Panc1 (cell line): ENCODE measurements around the gene FOXP4. TPM values are rescaled to one million over a fixed set of nuclear protein-coding genes. Genes with fewer than 3 reads are reported as not detected.
A peak's percentile ranks its signal among the peaks of the same experiment; 100 is the strongest.

ENCODE experiments used
- ATAC-seq: fragments of 200-7000 bp; cut with Tn5 transposase; 2 replicates; pipeline ENCODE4 v1.9.1; 2020; ENCODE audit warnings: mild to moderate bottlenecking, moderate library complexity
- BruUV-seq: library from RNA; stranded (reverse); fragments of 400-500 nt; replicated peaks from 2 replicates; lab custom pipeline; 2021; lab: Mats Ljungman, UMichigan
- CTCF ChIA-PET: fragments of 300-600 bp; sonication (Branson Sonifier 250); formaldehyde crosslinking; loops from one replicate; lab custom pipeline; 2022; ENCODE audit warnings: antibody characterized with exemption; lab: Charles Lee
- POLR2A ChIA-PET: fragments of 300-600 bp; sonication (Branson Sonifier 250); formaldehyde crosslinking; loops from one replicate; lab custom pipeline; 2022; ENCODE audit warnings: antibody characterized with exemption; lab: Charles Lee
- DNase-seq: peaks from one replicate; pipeline ENCODE4 v3.0.0-alpha.2; 2010; ENCODE audit warnings: low read depth, low spot score
- H3K27ac ChIP-seq: 2 replicates; pipeline ENCODE4 v1.5.1; 2011; ENCODE audit warnings: mild to moderate bottlenecking, low read length, inconsistent platforms
- H3K27me3 ChIP-seq: fragments of 200-500 bp; sonication (Bioruptor generic); 2 replicates; pipeline ENCODE4 v1.6.0; 2014; ENCODE audit warnings: low read length, inconsistent platforms; ENCODE audit not compliant: control insufficient read depth, insufficient read depth
- H3K36me3 ChIP-seq: fragments of 200-500 bp; sonication (Bioruptor generic); 2 replicates; pipeline ENCODE4 v1.5.1; 2014; ENCODE audit warnings: inconsistent platforms, mild to moderate bottlenecking, low read length, moderate library complexity; ENCODE audit not compliant: control insufficient read depth, insufficient read depth
- H3K4me1 ChIP-seq: 2 replicates; pipeline ENCODE4 v1.5.1; 2011; ENCODE audit warnings: inconsistent platforms, mild to moderate bottlenecking, low read length, moderate library complexity; ENCODE audit not compliant: control insufficient read depth, insufficient read depth
- H3K4me3 ChIP-seq, 2 experiments: 2 replicates each; pipeline ENCODE4 v1.5.1; 2011 to 2012; ENCODE audit warnings: low read depth in 2 of 2, low read length in 2 of 2, mild to moderate bottlenecking in 2 of 2, inconsistent platforms in 1 of 2, moderate library complexity in 1 of 2
- H3K9me3 ChIP-seq: fragments of 200-500 bp; sonication (Bioruptor generic); 2 replicates; pipeline ENCODE4 v1.5.1; 2014; ENCODE audit warnings: low read depth, mild to moderate bottlenecking, inconsistent platforms, low read length, moderate library complexity; ENCODE audit not compliant: control insufficient read depth, insufficient read depth
- POLR2AphosphoS5 ChIP-seq: IDR thresholded peaks from 2 replicates; pipeline ENCODE4 v1.6.1; 2012; ENCODE audit warnings: mild to moderate bottlenecking, low read depth, low read length, moderate library complexity
- SIN3A ChIP-seq: IDR thresholded peaks from 2 replicates; pipeline ENCODE4 v1.6.1; 2012; ENCODE audit warnings: low read depth, mild to moderate bottlenecking, low read length, moderate library complexity, borderline replicate concordance; ENCODE audit not compliant: insufficient read depth
- TCF7L2 ChIP-seq: IDR thresholded peaks from 2 replicates; pipeline ENCODE4 v1.6.1; 2011; ENCODE audit warnings: mild to moderate bottlenecking, low read depth, low read length, inconsistent platforms
- in situ Hi-C: cut with HindIII; loops from 2 replicates; pipeline ENCODE4 v1.10.0; 2016; ENCODE audit warnings: low sequenced_read_pairs, low pct_unique_long_range_greater_than_20kb
- intact Hi-C: fragments of 100-400 bp; cut with micrococcal nuclease; formaldehyde crosslinking; loops from one replicate; pipeline ENCODE4 v1.10.0; 2022; ENCODE audit not compliant: unreplicated experiment
- total RNA-seq: library from RNA; stranded (reverse); gene quantifications from one replicate; pipeline ENCODE4 v1.2.1, GENCODE V29; 2021; ENCODE audit not compliant: unreplicated experiment
- TF ChIP-seq, protein P1 (sequence below), 2 experiments: IDR thresholded peaks; 2 replicates each; pipeline ENCODE4 v1.6.1; 2011 to 2012; ENCODE audit warnings: low read depth in 2 of 2, control low read depth in 1 of 2, low read length in 1 of 2, mild to moderate bottlenecking in 1 of 2, moderate library complexity in 1 of 2; ENCODE audit not compliant: insufficient read depth in 1 of 2
- TF ChIP-seq, protein P2 (sequence below): fragments of 450-650 bp; IDR thresholded peaks from 2 replicates; pipeline ENCODE4 v1.5.1; 2017; ENCODE audit warnings: mild to moderate bottlenecking

Gene FOXP4
- total RNA-seq, 1 experiment from 2014 or later: 30.4 TPM

DNA sequence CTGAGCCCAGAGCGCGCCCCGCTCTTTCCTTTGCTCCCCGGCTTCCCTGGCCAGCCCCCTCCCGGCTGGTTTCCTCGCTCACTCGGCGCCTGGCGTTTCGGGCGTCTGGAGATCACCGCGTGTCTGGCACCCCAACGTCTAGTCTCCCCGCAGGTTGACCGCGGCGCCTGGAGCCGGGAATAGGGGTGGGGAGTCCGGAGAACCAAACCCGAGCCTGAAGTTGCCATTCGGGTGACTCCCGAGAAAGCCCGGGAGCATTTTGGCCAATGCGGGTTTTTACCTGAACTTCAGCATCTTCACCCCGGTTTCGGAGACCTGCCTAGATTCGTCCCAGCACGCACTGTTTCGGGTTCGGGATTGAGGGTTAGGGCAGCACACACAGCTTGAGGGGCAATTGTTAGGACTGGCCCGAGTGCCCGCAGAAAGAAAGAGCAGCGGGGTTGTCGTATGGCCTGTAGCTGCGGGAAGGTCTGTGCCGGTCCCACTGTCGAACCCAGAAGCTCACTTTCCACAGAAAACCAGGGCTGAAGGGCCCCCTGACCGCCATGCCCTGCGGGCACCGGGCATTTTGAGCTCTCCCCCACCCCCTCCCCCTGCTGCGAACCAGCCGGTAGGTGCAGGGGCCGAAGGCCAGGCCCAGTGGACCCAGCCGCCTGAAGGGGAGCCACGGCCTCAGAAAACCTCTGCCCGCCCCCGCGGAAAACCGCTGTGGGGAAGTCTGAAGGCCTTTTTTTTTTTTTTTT, 2.1 kb downstream of the FOXP4 start:
- TF ChIP-seq POLR2AphosphoS5 (no peak), SIN3A (no peak), TCF7L2 (no peak)
- TF ChIP-seq, protein P1, sequence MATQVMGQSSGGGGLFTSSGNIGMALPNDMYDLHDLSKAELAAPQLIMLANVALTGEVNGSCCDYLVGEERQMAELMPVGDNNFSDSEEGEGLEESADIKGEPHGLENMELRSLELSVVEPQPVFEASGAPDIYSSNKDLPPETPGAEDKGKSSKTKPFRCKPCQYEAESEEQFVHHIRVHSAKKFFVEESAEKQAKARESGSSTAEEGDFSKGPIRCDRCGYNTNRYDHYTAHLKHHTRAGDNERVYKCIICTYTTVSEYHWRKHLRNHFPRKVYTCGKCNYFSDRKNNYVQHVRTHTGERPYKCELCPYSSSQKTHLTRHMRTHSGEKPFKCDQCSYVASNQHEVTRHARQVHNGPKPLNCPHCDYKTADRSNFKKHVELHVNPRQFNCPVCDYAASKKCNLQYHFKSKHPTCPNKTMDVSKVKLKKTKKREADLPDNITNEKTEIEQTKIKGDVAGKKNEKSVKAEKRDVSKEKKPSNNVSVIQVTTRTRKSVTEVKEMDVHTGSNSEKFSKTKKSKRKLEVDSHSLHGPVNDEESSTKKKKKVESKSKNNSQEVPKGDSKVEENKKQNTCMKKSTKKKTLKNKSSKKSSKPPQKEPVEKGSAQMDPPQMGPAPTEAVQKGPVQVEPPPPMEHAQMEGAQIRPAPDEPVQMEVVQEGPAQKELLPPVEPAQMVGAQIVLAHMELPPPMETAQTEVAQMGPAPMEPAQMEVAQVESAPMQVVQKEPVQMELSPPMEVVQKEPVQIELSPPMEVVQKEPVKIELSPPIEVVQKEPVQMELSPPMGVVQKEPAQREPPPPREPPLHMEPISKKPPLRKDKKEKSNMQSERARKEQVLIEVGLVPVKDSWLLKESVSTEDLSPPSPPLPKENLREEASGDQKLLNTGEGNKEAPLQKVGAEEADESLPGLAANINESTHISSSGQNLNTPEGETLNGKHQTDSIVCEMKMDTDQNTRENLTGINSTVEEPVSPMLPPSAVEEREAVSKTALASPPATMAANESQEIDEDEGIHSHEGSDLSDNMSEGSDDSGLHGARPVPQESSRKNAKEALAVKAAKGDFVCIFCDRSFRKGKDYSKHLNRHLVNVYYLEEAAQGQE (IDR thresholded peaks at IDR 0.05; ENCODE audit: insufficient read depth in 1 of 2, low read depth in 2 of 2, low read length in 1 of 2): no peak
- TF ChIP-seq, protein P2, sequence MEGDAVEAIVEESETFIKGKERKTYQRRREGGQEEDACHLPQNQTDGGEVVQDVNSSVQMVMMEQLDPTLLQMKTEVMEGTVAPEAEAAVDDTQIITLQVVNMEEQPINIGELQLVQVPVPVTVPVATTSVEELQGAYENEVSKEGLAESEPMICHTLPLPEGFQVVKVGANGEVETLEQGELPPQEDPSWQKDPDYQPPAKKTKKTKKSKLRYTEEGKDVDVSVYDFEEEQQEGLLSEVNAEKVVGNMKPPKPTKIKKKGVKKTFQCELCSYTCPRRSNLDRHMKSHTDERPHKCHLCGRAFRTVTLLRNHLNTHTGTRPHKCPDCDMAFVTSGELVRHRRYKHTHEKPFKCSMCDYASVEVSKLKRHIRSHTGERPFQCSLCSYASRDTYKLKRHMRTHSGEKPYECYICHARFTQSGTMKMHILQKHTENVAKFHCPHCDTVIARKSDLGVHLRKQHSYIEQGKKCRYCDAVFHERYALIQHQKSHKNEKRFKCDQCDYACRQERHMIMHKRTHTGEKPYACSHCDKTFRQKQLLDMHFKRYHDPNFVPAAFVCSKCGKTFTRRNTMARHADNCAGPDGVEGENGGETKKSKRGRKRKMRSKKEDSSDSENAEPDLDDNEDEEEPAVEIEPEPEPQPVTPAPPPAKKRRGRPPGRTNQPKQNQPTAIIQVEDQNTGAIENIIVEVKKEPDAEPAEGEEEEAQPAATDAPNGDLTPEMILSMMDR: no peak
- H3K4me1 ChIP-seq: no peaks in the 10 kb centered on the region
- TSS peak; percentile 58 for BruUV-seq
- H3K27me3 ChIP-seq: no peaks in the 10 kb centered on the region
- H3K27ac ChIP-seq: no peak overlapping the region
- no peaks in the 10 kb centered on the region for H3K9me3 ChIP-seq
- intact Hi-C loops (loop anchor here (5.0 kb wide), 1 partner anchor 121 kb away; no protein-coding TSS in a partner anchor), in situ Hi-C loops (no loop called here)
- no peak for DNase-seq
- H3K4me3 ChIP-seq: peak overlapping the region; percentile 83 to 84; a peak in 3 of 4 replicates
- H3K36me3 ChIP-seq: no peaks in the 10 kb centered on the region; the same call in 1 of the 2 replicates
- no peak for ATAC-seq
- ChIA-PET CTCF (no interaction called here), POLR2A (no interaction called here)

DNA sequence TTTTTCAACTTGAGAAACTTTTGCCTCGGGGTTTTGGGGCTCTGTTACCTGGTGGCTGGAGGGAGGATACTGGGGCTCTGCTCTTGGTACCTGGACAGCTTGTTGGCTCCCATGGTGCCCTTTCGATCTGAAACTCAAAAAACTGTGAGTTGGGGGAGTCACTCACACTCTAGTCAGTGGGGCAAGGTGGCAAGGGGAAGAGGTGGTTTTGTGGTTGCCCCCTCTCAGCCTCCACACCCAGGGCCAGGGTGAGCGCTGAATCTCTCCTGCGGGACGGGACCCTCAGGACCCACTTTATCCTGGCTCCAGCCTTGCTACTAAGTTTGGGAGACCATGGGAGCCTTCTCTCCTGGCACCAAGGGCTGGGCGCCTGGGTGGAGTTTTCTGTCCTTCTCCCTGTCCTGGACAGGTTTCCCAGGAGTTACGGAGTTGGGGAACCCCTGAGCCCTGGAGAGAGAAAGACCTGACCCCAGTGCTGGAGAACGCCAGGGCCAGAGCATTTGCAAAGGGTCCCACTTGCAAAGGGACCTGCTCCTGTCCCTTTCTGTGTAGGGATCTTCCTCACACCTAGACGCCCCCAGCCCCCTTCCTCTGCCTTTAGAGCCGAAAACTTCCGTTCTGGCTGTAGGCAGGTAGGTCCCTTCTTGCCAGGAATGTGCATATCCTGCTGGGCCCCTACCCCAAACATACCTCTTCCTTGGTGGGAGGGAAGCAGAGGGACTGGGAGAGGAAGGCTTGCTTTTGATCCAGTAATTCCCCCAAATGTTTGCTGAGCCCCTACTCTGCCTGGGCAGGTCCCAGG, 2.9 kb downstream of the FOXP4 start:
- BruUV-seq: no TSS peak
- no peak for TF ChIP-seq SIN3A
- no peak for TF ChIP-seq TCF7L2
- TF ChIP-seq, protein P2: no peak
- TF ChIP-seq, protein P1 (IDR thresholded peaks at IDR 0.05; ENCODE audit: insufficient read depth in 1 of 2, low read depth in 2 of 2, low read length in 1 of 2): no peak
- TF ChIP-seq POLR2AphosphoS5: no peak
- Histone ChIP-seq H3K27me3 (no peaks in the 10 kb centered on the region), H3K4me1 (no peaks in the 10 kb centered on the region), H3K27ac (no peak overlapping the region), H3K36me3 (no peaks in the 10 kb centered on the region; the same call in 1 of the 2 replicates), H3K4me3 (no peak overlapping the region), H3K9me3 (no peaks in the 10 kb centered on the region)
- in situ Hi-C loops: no loop called here
- DNase-seq (no peak), ATAC-seq (no peak)
- POLR2A ChIA-PET: no interaction called here
- intact Hi-C loops: loop anchor here (5.0 kb wide), 1 partner anchor 122 kb away; no protein-coding TSS in a partner anchor
- CTCF ChIA-PET: no interaction called here
